IPS-11a (cell line): Measurements from ENCODE around the gene GPR132.
"Not testable (repeated sequence)": the region's sequence is repeated elsewhere in the genome, so short reads cannot be mapped to it uniquely, and the experiment has no call there.

Experiments used
- H3K4me3 ChIP-seq: one replicate; pipeline ENCODE4 v1.5.1; 2013; ENCODE audit warnings: low read depth, low read length, control low read depth

The GPR132 gene

GRCh38 chr14:105076296-105076804, 11.1 kb upstream of the GPR132 start:
- no peak overlapping the region for H3K4me3 ChIP-seq

GRCh38 chr14:105075379-105076295, 10.4 kb upstream of the GPR132 start:
- no peak overlapping the region for H3K4me3 ChIP-seq

- no peak overlapping the region for H3K4me3 ChIP-seq
Observed at GRCh38 chr14:105074601-105075053, 9.4 kb upstream of the GPR132 start.

- no peak overlapping the region for H3K4me3 ChIP-seq
Observed at GRCh38 chr14:105073720-105074600, 8.7 kb upstream of the GPR132 start.

- no peak overlapping the region for H3K4me3 ChIP-seq
Observed at GRCh38 chr14:105072892-105073719, 7.9 kb upstream of the GPR132 start.

DNA sequence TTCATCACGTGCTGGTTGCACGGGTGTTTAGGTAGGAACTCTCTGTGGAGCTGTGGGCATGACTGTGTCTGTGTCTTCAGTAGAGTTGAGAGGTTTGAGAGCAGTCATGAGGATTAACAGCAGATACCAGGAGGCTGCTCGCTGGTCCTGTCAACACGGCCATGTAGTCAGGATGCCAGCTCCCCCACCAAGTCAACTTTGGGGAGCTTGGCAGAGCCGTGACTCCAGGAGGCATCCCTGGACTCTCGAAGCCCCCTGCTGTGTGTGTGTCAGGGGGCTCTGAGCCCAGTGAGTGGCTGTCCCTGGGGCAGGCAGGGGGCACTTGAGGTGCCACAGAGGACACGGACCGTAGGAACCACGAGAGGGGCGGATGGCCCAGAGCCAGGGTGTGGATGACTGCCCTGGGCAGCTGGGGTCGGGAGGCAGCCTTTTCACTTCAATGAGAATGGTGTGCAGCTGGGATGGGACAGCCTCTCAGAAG, 7.2 kb upstream of the GPR132 start:
- H3K4me3 ChIP-seq = no peak overlapping the region

GRCh38 chr14:105071942-105072341, 6.7 kb upstream of the GPR132 start:
- H3K4me3 ChIP-seq = no peak overlapping the region

GRCh38 chr14:105071326-105071725, 6.1 kb upstream of the GPR132 start:
- H3K4me3 ChIP-seq = no peak overlapping the region

DNA sequence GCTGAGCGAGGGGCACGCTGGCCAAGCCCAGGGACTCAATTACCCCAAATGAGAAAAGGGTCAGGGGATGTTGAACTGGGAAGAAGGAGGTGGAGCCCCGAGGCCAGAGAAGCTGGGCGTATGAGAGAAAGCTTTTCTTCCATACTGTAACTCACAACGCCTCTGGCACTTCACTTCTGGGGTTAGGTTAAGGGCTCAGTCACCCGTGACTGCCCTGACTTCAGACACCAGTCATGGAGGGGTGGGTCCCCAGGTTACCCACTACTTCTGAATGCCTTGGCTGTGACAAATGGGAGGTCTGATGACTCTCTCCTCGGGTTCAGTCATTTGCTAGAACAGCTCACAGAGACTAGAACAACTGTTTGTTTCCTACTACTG, 5.5 kb upstream of the GPR132 start:
- H3K4me3 ChIP-seq = no peak overlapping the region

DNA sequence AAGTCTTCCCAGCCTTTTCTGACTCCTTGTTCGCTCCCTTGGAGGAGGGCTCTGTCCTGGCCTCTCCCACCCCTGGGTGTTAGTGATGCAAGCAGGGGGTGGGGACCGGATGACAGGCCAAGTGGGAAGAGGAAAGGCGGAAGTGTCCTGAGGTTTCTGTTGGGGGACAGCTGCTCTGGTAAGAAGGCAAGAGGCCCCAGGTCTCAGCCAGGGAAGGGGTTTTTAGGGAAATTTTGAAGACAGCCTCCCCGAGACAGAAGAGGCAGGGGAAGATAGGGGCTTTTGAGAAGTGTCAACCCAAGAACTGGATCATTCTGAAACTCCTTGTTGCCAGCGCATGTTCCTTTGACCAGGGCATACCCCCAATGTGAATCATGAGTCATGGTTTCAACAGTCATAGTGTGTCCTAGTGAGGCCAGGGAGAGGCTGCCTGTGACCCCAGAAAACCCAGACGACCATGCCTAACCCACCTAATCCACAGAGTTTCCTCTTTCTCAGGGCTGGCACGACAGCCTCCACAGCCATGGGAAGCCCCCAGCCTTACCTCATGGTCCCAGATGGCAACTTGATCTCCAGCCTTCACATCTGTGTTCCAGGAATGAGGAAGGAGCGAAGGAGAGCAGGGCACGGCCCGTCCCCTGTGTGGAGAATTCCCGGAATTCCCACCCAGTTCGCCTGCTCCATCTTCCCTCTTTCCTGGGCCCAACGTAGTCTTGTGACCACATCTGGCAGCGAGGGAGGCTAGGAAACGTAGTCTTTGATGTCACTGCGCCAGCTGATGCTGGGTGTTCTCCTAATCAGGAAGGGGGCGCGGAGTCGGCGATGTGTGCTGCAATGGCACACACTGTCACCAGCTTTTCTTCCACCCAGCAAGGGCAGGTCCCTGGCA, 4.9 kb upstream of the GPR132 start:
- H3K4me3 ChIP-seq = no peak overlapping the region

GRCh38 chr14:105069522-105069870, 4.3 kb upstream of the GPR132 start:
- no peak overlapping the region for H3K4me3 ChIP-seq

GRCh38 chr14:105068818-105069217, 3.6 kb upstream of the GPR132 start:
- H3K4me3 ChIP-seq = no peak overlapping the region

GRCh38 chr14:105067969-105068301, 2.7 kb upstream of the GPR132 start:
- no peak overlapping the region for H3K4me3 ChIP-seq

- no peak overlapping the region for H3K4me3 ChIP-seq
Observed at GRCh38 chr14:105067140-105067968, 2.1 kb upstream of the GPR132 start.

DNA sequence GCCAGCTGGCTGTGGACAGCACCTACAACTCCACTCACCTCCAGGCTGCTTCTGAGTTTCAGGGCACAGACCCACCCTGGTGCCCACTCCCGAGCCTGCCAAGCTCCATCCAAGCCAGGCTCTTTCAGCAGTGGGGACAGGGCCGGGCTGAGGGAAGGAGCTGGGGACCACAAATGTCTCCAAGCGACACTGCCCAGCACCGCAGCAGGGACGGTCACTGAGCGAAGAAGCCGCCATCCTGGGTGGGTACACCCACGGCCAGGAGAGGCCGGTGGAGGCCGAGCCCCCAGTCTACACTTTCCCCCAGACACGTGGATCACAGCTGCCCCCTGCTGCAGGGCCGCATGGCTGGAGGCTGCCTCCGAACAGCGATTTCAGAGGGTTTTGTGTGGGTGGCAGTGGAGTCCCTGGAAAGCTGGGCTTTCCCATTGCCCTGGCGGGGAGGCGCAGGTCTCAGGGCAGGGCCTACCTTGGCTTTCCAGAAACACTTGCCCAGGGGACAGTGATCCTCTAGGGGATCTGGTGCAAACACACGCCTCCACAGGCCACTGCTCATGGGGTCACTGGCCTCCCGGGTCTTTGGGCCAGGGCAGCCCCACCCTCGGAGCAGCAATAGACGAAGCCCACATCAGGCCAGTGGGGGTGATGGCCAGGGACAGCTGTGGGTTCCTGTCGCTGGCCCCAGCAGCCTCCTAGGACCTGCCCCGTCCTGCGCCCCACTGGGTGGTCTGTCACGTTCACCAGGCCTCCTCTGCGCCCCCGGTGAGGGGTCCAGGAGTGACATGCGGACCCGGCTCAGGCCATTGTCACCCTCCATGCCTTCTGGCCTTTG, 1.2 kb upstream of the GPR132 start:
- H3K4me3 ChIP-seq = no peak overlapping the region

GRCh38 chr14:105064721-105065143, 498 bp downstream of the GPR132 start:
- no peak overlapping the region for H3K4me3 ChIP-seq

GRCh38 chr14:105064001-105064400, 1.2 kb downstream of the GPR132 start:
- no peak overlapping the region for H3K4me3 ChIP-seq

GRCh38 chr14:105063506-105063905, 1.7 kb downstream of the GPR132 start:
- H3K4me3 ChIP-seq = not testable (repeated sequence)
